CD4-positive, CD25-positive, alpha-beta regulatory T cell (primary cell): ENCODE data around the gene DAZAP2. TPM values are rescaled to one million over a fixed set of nuclear protein-coding genes. Genes with fewer than 3 reads are reported as not detected.
A peak's percentile ranks its signal among the peaks of the same experiment; 100 is the strongest.
"Not testable (repeated sequence)": the region's sequence is repeated elsewhere in the genome, so short reads cannot be mapped to it uniquely, and the experiment has no call there.

Source experiments
- ATAC-seq, 2 donors: fragments of 150-1000 bp; cut with Tn5 transposase; one replicate each; pipeline ENCODE4 v1.10.0; 2021; ENCODE audit warnings: low read depth in 2 of 2, moderate number of reproducible peaks in 2 of 2, moderate library complexity in 1 of 2
- DNase-seq, 3 donors: peaks; one replicate each; pipeline versions ENCODE4 v3.0.0 to v3.0.0-alpha.2; 2012 to 2022; ENCODE audit warnings: mixed read lengths in 1 of 3
- H3K27ac ChIP-seq: one replicate; pipeline ENCODE4 v1.7.0; 2013; ENCODE audit warnings: mild to moderate bottlenecking, low read length; ENCODE audit not compliant: insufficient read depth, poor library complexity, severe bottlenecking
- H3K27me3 ChIP-seq: one replicate; pipeline ENCODE4 v1.7.0; 2013; ENCODE audit warnings: low read length; ENCODE audit not compliant: control insufficient read depth, insufficient read depth
- H3K36me3 ChIP-seq: one replicate; pipeline ENCODE4 v1.7.0; 2013; ENCODE audit warnings: mild to moderate bottlenecking, low read length, moderate library complexity; ENCODE audit not compliant: control insufficient read depth, insufficient read depth
- H3K4me1 ChIP-seq: 2 replicates; pipeline ENCODE4 v1.7.0; 2013; ENCODE audit warnings: mild to moderate bottlenecking, low read length; ENCODE audit not compliant: insufficient read depth, control insufficient read depth, poor library complexity, severe bottlenecking
- H3K4me3 ChIP-seq: one replicate; pipeline ENCODE4 v1.7.0; 2013; ENCODE audit warnings: low read depth, mild to moderate bottlenecking, low read length, moderate library complexity
- H3K9me3 ChIP-seq, 2 experiments: 1 replicate in 1 of 2; 2 replicates in 1 of 2; pipeline ENCODE4 v1.7.0; 2013; ENCODE audit warnings: low read length in 2 of 2, mild to moderate bottlenecking in 1 of 2, moderate library complexity in 1 of 2; ENCODE audit not compliant: control insufficient read depth in 2 of 2
- H3K27ac Mint-ChIP-seq, 3 donors: one replicate each; pipeline ENCODE4 v1.8.0; 2020 to 2022; ENCODE audit warnings: mild to moderate bottlenecking in 3 of 3, mixed read lengths in 3 of 3, moderate library complexity in 2 of 3
- H3K27me3 Mint-ChIP-seq: one replicate; pipeline ENCODE4 v1.8.0; 2022; ENCODE audit warnings: mild to moderate bottlenecking, mixed read lengths
- H3K36me3 Mint-ChIP-seq: one replicate; pipeline ENCODE4 v1.8.0; 2020; ENCODE audit warnings: mixed read lengths
- H3K4me1 Mint-ChIP-seq, 4 donors: one replicate each; pipeline ENCODE4 v1.8.0; 2020 to 2022; ENCODE audit warnings: mixed read lengths in 4 of 4, mild to moderate bottlenecking in 1 of 4
- H3K4me3 Mint-ChIP-seq, 4 donors: one replicate each; pipeline ENCODE4 v1.8.0; 2020 to 2022; ENCODE audit warnings: mild to moderate bottlenecking in 4 of 4, mixed read lengths in 4 of 4, moderate library complexity in 3 of 4
- H3K9me3 Mint-ChIP-seq, 7 donors: one replicate each; pipeline ENCODE4 v1.8.0; 2020 to 2022; ENCODE audit warnings: mixed read lengths in 7 of 7, mild to moderate bottlenecking in 3 of 7, moderate library complexity in 2 of 7
- polyA plus RNA-seq, 4 donors: library from polyadenylated mRNA; unstranded; fragments of 300-500 nt; fragmentation: Illumina TruSeq; gene quantifications; one replicate each; pipeline ENCODE4 v1.2.3, GENCODE V29; 2021
- total RNA-seq: library from RNA; stranded (reverse); gene quantifications from one replicate; pipeline ENCODE4 v1.2.3, GENCODE V29; 2022

The DAZAP2 gene
- total and polyA plus RNA-seq, 5 donors from 2014 or later = 338 to 1,956 (median 1,560) TPM

GRCh38 chr12:51272810-51273209, 34.2 kb downstream of the DAZAP2 start:
- H3K36me3 Mint-ChIP-seq, H3K27me3 ChIP-seq, H3K9me3 ChIP-seq, DNase-seq, H3K27ac Mint-ChIP-seq, H3K9me3 Mint-ChIP-seq, H3K36me3 ChIP-seq, H3K27me3 Mint-ChIP-seq, H3K4me3 ChIP-seq, ATAC-seq, H3K27ac ChIP-seq, H3K4me3 Mint-ChIP-seq: not testable (repeated sequence)
- H3K4me1 Mint-ChIP-seq = peaks cover 6 to 21% (median 13%) of the 10 kb centered on the region in 4 donors
- peaks cover 16% of the 10 kb centered on the region for H3K4me1 ChIP-seq

GRCh38 chr12:51275088-51275487, 36.5 kb downstream of the DAZAP2 start:
- H3K27ac Mint-ChIP-seq = no peak overlapping the region
- Histone ChIP-seq H3K27ac (no peak overlapping the region), H3K4me1 (peaks cover 10% of the 10 kb centered on the region), H3K27me3 (peaks cover 6% of the 10 kb centered on the region), H3K9me3 (no peaks in the 10 kb centered on the region), H3K4me3 (no peak overlapping the region), H3K36me3 (no peaks in the 10 kb centered on the region)
- H3K4me1 Mint-ChIP-seq = peaks cover 6 to 10% (median 10%) of the 10 kb centered on the region in 4 donors
- DNase-seq (no peak), ATAC-seq (no peak)
- H3K27me3 Mint-ChIP-seq = peaks cover 9% of the 10 kb centered on the region
- H3K4me3 Mint-ChIP-seq = peak overlapping the region in 1 of 4 donors; percentile 38
- H3K9me3 Mint-ChIP-seq = no peaks in the 10 kb centered on the region
- no peaks in the 10 kb centered on the region for H3K36me3 Mint-ChIP-seq

- Mint-ChIP-seq H3K9me3 (no peaks in the 10 kb centered on the region), H3K36me3 (peaks cover 25% of the 10 kb centered on the region), H3K4me3 (no peak overlapping the region), H3K27ac (peak overlapping the region in 2 of 3 donors; percentile 39 to 65), H3K4me1 (peaks cover 4 to 8% (median 6%) of the 10 kb centered on the region in 4 donors), H3K27me3 (no peaks in the 10 kb centered on the region)
- no peak overlapping the region for H3K27ac ChIP-seq
- H3K27me3 ChIP-seq = no peaks in the 10 kb centered on the region
- H3K36me3 ChIP-seq = peaks cover 55% of the 10 kb centered on the region
- ATAC-seq (no peak), DNase-seq (no peak)
- no peak overlapping the region for H3K4me3 ChIP-seq
- H3K4me1 ChIP-seq = no peaks in the 10 kb centered on the region
- no peaks in the 10 kb centered on the region for H3K9me3 ChIP-seq
Observed at GRCh38 chr12:51281202-51281924, 42.7 kb downstream of the DAZAP2 start.

- H3K4me1 Mint-ChIP-seq = peaks cover 3 to 8% (median 5%) of the 10 kb centered on the region in 4 donors
- ATAC-seq (no peak), DNase-seq (no peak)
- H3K27me3 Mint-ChIP-seq = no peaks in the 10 kb centered on the region
- H3K27ac Mint-ChIP-seq = peak overlapping the region; percentile 17 to 86 (median 38)
- no peaks in the 10 kb centered on the region for H3K4me1 ChIP-seq
- H3K27me3 ChIP-seq = no peaks in the 10 kb centered on the region
- H3K27ac ChIP-seq = no peak overlapping the region
- no peak overlapping the region for H3K4me3 ChIP-seq
- peaks cover 32% of the 10 kb centered on the region for H3K36me3 Mint-ChIP-seq
- peaks cover 85% of the 10 kb centered on the region for H3K36me3 ChIP-seq
- no peak overlapping the region for H3K4me3 Mint-ChIP-seq
- no peaks in the 10 kb centered on the region for H3K9me3 Mint-ChIP-seq
- H3K9me3 ChIP-seq = no peaks in the 10 kb centered on the region
Observed at GRCh38 chr12:51285843-51286242, 47.2 kb downstream of the DAZAP2 start.

GRCh38 chr12:51291603-51292513, 53.2 kb downstream of the DAZAP2 start:
- not testable (repeated sequence) for ATAC-seq, H3K9me3 ChIP-seq, H3K27me3 Mint-ChIP-seq, H3K27me3 ChIP-seq, DNase-seq, H3K9me3 Mint-ChIP-seq, H3K4me3 Mint-ChIP-seq, H3K4me3 ChIP-seq, H3K27ac ChIP-seq, H3K4me1 ChIP-seq
- peak overlapping the region; percentile 11 to 89 (median 82) for H3K27ac Mint-ChIP-seq
- H3K36me3 Mint-ChIP-seq = peaks cover 39% of the 10 kb centered on the region
- peaks cover 0 to 26% (median 11%) of the 10 kb centered on the region in 4 donors for H3K4me1 Mint-ChIP-seq
- peaks cover 81% of the 10 kb centered on the region for H3K36me3 ChIP-seq

Other genes starting within 250 kb of the DAZAP2 start
- gene SLC11A2, start 212.4 kb upstream of the DAZAP2 start, total RNA-seq = 54.3 TPM
- 10 to 100 TPM in 3 of 4 donors, 1 to 10 TPM in 1; 7.2 to 18.0 (median 14.0) TPM for gene SLC11A2, start 212.4 kb upstream of the DAZAP2 start, polyA plus RNA-seq
- 55.9 TPM for gene LETMD1, start 190.5 kb upstream of the DAZAP2 start, total RNA-seq
- 10 to 100 TPM; 25.3 to 42.8 (median 35.9) TPM for gene LETMD1, start 190.5 kb upstream of the DAZAP2 start, polyA plus RNA-seq
- 32.8 TPM for gene CSRNP2, start 155.2 kb upstream of the DAZAP2 start, total RNA-seq
- gene CSRNP2, start 155.2 kb upstream of the DAZAP2 start, polyA plus RNA-seq = 1 to 10 TPM; 1.7 to 5.7 (median 4.0) TPM
- 24.9 TPM for gene TFCP2, start 65.7 kb upstream of the DAZAP2 start, total RNA-seq
- gene TFCP2, start 65.7 kb upstream of the DAZAP2 start, polyA plus RNA-seq = 10 to 100 TPM in 3 of 4 donors, 1 to 10 TPM in 1; 9.0 to 12.2 (median 11.2) TPM
- gene POU6F1, start 20.8 kb upstream of the DAZAP2 start, total RNA-seq = 25.1 TPM
- 1 to 10 TPM in 3 of 4 donors, under 1 TPM in 1; 0.74 to 2.7 (median 2.4) TPM for gene POU6F1, start 20.8 kb upstream of the DAZAP2 start, polyA plus RNA-seq
- gene SMAGP, start 31.6 kb downstream of the DAZAP2 start, total RNA-seq = 3.4 TPM
- gene SMAGP, start 31.6 kb downstream of the DAZAP2 start, polyA plus RNA-seq = 10 to 100 TPM in 2 of 4 donors, 1 to 10 TPM in 2; 5.7 to 13.5 (median 8.7) TPM
- 273 TPM for gene BIN2, start 85.3 kb downstream of the DAZAP2 start, total RNA-seq
- 100 to 1,000 TPM; 204 to 255 (median 228) TPM for gene BIN2, start 85.3 kb downstream of the DAZAP2 start, polyA plus RNA-seq
- not detected for gene CELA1, start 107.9 kb downstream of the DAZAP2 start, total RNA-seq
- 1 to 10 TPM in 3 of 4 donors, under 1 TPM in 1; 0.25 to 2.0 (median 1.4) TPM for gene CELA1, start 107.9 kb downstream of the DAZAP2 start, polyA plus RNA-seq
- gene GALNT6, start 152.6 kb downstream of the DAZAP2 start, total RNA-seq = 19.5 TPM
- 1 to 10 TPM; 2.3 to 4.8 (median 2.7) TPM for gene GALNT6, start 152.6 kb downstream of the DAZAP2 start, polyA plus RNA-seq
- 3.5 TPM for gene SLC4A8, start 186.0 kb downstream of the DAZAP2 start, total RNA-seq
- gene SLC4A8, start 186.0 kb downstream of the DAZAP2 start, polyA plus RNA-seq = 1 to 10 TPM in 1 of 4 donors, under 1 TPM in 2, not detected in 1; 0.16 to 1.4 (median 0.57) TPM